ENCODE measurements around the gene FSTL5. TPM values are rescaled to one million over a fixed set of nuclear protein-coding genes. Genes with fewer than 3 reads are reported as not detected.

FSTL5 gene
- total RNA-seq, 4 donors from 2014 or later: not detected

DNA sequence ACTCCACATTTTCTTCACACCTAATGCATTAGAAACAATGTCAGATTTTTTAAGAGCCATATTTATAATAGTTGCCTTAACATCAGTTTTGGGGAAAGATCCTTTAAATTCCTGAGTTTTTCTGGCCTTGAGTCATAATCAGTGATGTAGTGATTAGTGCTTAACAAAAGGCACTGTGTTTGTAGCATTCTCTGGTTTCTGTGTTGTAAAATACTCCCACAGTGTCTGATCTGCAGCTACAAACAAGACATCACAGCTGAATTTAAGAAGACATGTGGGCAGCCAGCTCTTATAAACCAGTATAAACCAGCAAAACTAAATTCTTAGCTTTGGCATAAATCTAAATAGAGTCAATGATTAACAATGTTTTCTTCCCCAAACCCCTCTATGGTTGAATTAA is 233.8 kb downstream of the FSTL5 start:
- Histone ChIP-seq H3K36me3 (no peaks in the 10 kb centered on the region), H3K4me3 (no peak overlapping the region), H3K27ac (no peak overlapping the region), H3K4me1 (no peaks in the 10 kb centered on the region), H3K27me3 (no peaks in the 10 kb centered on the region), H3K9me3 (no peaks in the 10 kb centered on the region)
- TF ChIP-seq POLR2A (IDR thresholded peaks at IDR 0.05): no peak
- TF ChIP-seq, protein P1, sequence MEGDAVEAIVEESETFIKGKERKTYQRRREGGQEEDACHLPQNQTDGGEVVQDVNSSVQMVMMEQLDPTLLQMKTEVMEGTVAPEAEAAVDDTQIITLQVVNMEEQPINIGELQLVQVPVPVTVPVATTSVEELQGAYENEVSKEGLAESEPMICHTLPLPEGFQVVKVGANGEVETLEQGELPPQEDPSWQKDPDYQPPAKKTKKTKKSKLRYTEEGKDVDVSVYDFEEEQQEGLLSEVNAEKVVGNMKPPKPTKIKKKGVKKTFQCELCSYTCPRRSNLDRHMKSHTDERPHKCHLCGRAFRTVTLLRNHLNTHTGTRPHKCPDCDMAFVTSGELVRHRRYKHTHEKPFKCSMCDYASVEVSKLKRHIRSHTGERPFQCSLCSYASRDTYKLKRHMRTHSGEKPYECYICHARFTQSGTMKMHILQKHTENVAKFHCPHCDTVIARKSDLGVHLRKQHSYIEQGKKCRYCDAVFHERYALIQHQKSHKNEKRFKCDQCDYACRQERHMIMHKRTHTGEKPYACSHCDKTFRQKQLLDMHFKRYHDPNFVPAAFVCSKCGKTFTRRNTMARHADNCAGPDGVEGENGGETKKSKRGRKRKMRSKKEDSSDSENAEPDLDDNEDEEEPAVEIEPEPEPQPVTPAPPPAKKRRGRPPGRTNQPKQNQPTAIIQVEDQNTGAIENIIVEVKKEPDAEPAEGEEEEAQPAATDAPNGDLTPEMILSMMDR (IDR thresholded peaks at IDR 0.05 in 4 of 5, conservative IDR thresholded peaks at IDR 0.05 in 1 of 5): no peak
- intact Hi-C loops (cut with DNase I; ENCODE audit: low total_unique reads): no loop called here
- ATAC-seq (no peak), DNase-seq (no peak)
- in situ Hi-C loops (cut with MboI; ENCODE audit: low sequenced_read_pairs in 4 of 4): no loop called here

DNA sequence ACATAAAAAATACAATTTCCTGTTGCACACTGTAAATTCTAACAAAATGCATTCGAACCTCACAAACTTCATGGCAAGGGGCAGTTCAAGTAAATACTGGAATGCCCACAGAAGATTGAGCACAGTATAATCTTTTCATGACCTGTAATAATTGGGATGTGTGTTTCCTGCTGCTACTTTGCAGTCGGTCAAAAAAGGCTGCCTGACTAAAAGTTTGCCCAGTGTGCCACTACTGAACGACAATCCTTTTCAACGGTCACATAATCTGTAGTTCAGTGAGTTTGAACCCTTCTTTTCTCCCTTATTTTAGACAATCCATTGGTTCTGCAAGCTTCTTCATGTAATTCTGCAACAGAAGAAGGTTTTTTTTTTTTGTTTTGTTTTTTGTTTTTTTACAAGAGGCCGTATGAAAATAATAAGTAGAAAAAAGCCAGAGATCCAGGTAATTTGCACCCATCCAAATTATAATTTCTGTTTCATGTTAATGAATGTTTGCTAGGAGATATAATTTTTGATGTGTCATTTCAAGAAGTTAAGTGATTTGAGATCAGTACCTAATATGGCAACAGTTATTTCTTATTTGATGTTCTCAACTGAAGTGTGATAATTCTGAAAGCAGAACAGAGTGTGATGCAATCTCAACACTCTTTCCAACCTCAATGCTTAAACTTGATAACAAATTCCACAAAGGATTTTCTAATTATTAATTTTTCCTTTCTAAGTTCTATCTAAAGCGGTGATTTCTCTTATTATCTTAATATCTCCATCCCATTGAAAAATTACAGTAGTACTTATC is 237.6 kb downstream of the FSTL5 start:
- intact Hi-C loops (cut with DNase I; ENCODE audit: low total_unique reads): no loop called here
- in situ Hi-C loops (cut with MboI; ENCODE audit: low sequenced_read_pairs in 4 of 4): no loop called here
- ATAC-seq: no peak

DNA sequence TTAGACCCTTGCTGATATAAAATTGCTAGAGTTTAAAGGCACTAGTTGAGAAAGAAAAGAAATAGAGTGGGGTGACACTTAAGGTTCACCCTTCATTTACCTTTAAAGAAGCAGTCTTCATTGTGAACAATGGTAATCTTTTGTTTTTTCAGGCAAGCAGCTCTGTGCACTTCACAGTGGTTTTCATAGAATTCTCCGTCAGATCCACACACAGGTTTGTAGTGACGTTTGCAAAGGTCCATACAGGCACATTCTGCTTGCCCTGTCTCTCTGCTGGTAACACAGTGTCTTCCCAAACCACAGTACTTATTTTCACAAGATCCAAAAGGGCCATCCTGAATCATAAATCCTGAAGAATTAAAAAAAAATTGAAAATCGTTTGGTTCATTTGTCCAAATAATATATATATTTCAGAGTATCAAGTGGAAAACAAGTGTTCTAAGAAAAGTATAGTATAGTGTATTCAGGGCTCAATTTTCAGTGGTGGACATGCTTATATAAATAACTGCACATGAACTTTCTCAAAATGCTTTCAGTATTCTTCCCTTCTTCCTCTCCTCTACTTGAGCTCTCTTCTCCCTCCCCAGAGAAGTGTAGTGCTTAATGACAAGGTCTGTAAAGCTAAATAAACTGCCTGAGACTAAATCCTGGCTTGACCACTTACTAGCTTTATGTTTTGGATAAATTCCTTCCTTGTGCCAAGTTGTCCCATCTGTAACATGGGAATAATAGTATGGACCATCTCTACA is 243.3 kb downstream of the FSTL5 start:
- intact Hi-C loops (cut with DNase I; ENCODE audit: low total_unique reads) (no loop called here), in situ Hi-C loops (cut with MboI; ENCODE audit: low sequenced_read_pairs in 4 of 4) (no loop called here)
- H3K27ac ChIP-seq: no peak overlapping the region
- DNase-seq: no peak
- no peaks in the 10 kb centered on the region for H3K9me3 ChIP-seq
- H3K27me3 ChIP-seq: no peaks in the 10 kb centered on the region
- peaks cover 0 to 3% of the 10 kb centered on the region in 2 donors for H3K36me3 ChIP-seq
- no peak for ATAC-seq
- no peak overlapping the region for H3K4me3 ChIP-seq
- no peak for TF ChIP-seq POLR2A (IDR thresholded peaks at IDR 0.05)
- TF ChIP-seq, protein P1 (IDR thresholded peaks at IDR 0.05 in 4 of 5, conservative IDR thresholded peaks at IDR 0.05 in 1 of 5): no peak
- no peaks in the 10 kb centered on the region for H3K4me1 ChIP-seq

More for the DNA sequence above, 237.6 kb downstream of the FSTL5 start:
- H3K27me3 ChIP-seq: no peaks in the 10 kb centered on the region
- no peaks in the 10 kb centered on the region for H3K4me1 ChIP-seq
- no peak overlapping the region for H3K27ac ChIP-seq
- TF ChIP-seq, protein P1 (IDR thresholded peaks at IDR 0.05 in 4 of 5, conservative IDR thresholded peaks at IDR 0.05 in 1 of 5): no peak
- TF ChIP-seq POLR2A (IDR thresholded peaks at IDR 0.05): no peak
- DNase-seq: no peak
- H3K9me3 ChIP-seq: no peaks in the 10 kb centered on the region
- no peaks in the 10 kb centered on the region for H3K36me3 ChIP-seq
- H3K4me3 ChIP-seq: no peak overlapping the region

DNA sequence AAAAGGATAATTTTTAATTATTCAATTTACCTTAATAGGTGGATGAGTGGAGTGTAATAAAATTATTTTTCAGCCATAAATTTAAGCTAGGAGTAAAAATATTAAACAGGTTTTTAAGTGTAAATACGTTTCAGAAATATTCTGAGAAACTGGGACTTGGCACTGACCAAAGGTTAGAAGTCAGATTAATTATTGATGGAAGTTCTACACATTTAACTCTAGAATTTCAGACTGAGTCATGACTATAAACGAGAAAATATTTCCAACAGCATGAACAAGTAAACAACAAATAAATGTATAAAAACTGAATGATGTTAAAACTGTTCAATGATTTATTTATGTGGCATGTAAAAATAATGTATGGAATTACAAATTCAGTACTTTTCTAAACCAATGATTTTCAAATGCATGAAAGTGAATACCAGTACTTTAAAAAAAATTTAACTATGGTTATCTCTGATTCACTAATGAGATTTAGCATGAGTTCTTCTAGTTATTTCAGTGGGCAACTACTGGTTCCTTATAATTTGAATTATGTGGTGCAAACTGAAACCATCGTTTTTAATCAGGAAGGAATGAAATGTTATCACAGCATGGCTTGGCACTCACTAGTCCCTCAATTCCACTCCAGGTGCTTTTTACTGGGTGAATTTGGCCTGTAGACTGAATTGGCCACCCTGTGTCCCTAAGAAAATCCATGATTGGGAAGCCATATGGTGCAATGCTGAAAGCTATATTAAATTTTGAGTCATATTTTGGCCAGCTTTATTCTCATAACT is 244.2 kb downstream of the FSTL5 start:
- intact Hi-C loops (cut with DNase I; ENCODE audit: low total_unique reads): no loop called here
- ATAC-seq: no peak
- Histone ChIP-seq H3K9me3 (no peaks in the 10 kb centered on the region), H3K27ac (no peak overlapping the region), H3K27me3 (no peaks in the 10 kb centered on the region), H3K36me3 (peaks cover 0 to 3% of the 10 kb centered on the region in 2 donors), H3K4me3 (no peak overlapping the region), H3K4me1 (no peaks in the 10 kb centered on the region)
- DNase-seq: no peak
- TF ChIP-seq, protein P1 (IDR thresholded peaks at IDR 0.05 in 4 of 5, conservative IDR thresholded peaks at IDR 0.05 in 1 of 5): no peak
- TF ChIP-seq POLR2A (IDR thresholded peaks at IDR 0.05): no peak
- in situ Hi-C loops (cut with MboI; ENCODE audit: low sequenced_read_pairs in 4 of 4): no loop called here
